HepG2 (cell line): ENCODE data around the gene PLK5. TPM values are rescaled to one million over a fixed set of nuclear protein-coding genes. Genes with fewer than 3 reads are reported as not detected.

Experiments used
- CREM ChIP-seq, 2 experiments: sonication (generic) in 1 of 2; formaldehyde crosslinking in 1 of 2; IDR thresholded peaks; 2 replicates each; pipeline versions ENCODE4 v1.4.0 to v1.6.1; 2016 to 2020; ENCODE audit warnings: antibody characterized with exemption in 1 of 2, mild to moderate bottlenecking in 1 of 2, missing genetic modification reagents in 1 of 2
- GABPB1 ChIP-seq: IDR thresholded peaks from 2 replicates; pipeline ENCODE4 v1.6.1; 2016; ENCODE audit warnings: mild to moderate bottlenecking, missing genetic modification reagents, moderate library complexity, missing compliant biosample characterization
- IRF2 ChIP-seq: IDR thresholded peaks from 2 replicates; pipeline ENCODE4 v1.6.1; 2018; ENCODE audit warnings: missing genetic modification reagents, missing compliant biosample characterization
- ISL2 ChIP-seq: sonication (generic); formaldehyde crosslinking; IDR thresholded peaks from 2 replicates; pipeline ENCODE4 v1.5.0; 2020; ENCODE audit warnings: missing genetic modification reagents
- NRL ChIP-seq: sonication (generic); formaldehyde crosslinking; IDR thresholded peaks from 2 replicates; pipeline ENCODE4 v1.5.0; 2020; ENCODE audit warnings: missing genetic modification reagents, mild to moderate bottlenecking, moderate library complexity, borderline replicate concordance
- PCBP1 ChIP-seq: fragments of 200-400 bp; formaldehyde crosslinking; IDR thresholded peaks from 2 replicates; pipeline ENCODE4 v1.6.1; 2017; ENCODE audit warnings: mild to moderate bottlenecking, low read depth, low read length, borderline replicate concordance
- RAD21 ChIP-seq: fragments of 450-650 bp; formaldehyde crosslinking; IDR thresholded peaks from 2 replicates; pipeline ENCODE4 v1.5.0; 2020; ENCODE audit warnings: mild to moderate bottlenecking
- RBAK ChIP-seq: sonication (generic); formaldehyde crosslinking; IDR thresholded peaks from 2 replicates; pipeline ENCODE4 v1.5.1; 2020; ENCODE audit warnings: mild to moderate bottlenecking, missing genetic modification reagents
- RBM39 ChIP-seq: fragments of 200-400 bp; formaldehyde crosslinking; IDR thresholded peaks from one replicate; pipeline ENCODE4 v1.6.1; 2018; ENCODE audit warnings: antibody characterized with exemption, mild to moderate bottlenecking, low read depth, low read length; ENCODE audit not compliant: poor library complexity, severe bottlenecking
- SPEN ChIP-seq: sonication (generic); formaldehyde crosslinking; IDR thresholded peaks from 2 replicates; pipeline ENCODE4 v1.5.1; 2020; ENCODE audit warnings: low read depth, mild to moderate bottlenecking, missing genetic modification reagents
- TAF15 ChIP-seq: fragments of 200-400 bp; formaldehyde crosslinking; IDR thresholded peaks from one replicate; pipeline ENCODE4 v1.6.1; 2018; ENCODE audit warnings: mild to moderate bottlenecking, low read depth, low read length; ENCODE audit not compliant: poor library complexity, severe bottlenecking
- TCF12 ChIP-seq, 2 experiments: fragments of 450-650 bp in 1 of 2; sonication (generic) in 1 of 2; formaldehyde crosslinking in 1 of 2; IDR thresholded peaks; 2 replicates each; pipeline versions ENCODE4 v1.6.1 to v1.8.0; 2017 to 2022; ENCODE audit warnings: antibody characterized with exemption in 1 of 2, mild to moderate bottlenecking in 1 of 2, missing genetic modification reagents in 1 of 2, moderate library complexity in 1 of 2
- ZBTB20 ChIP-seq: sonication (generic); formaldehyde crosslinking; IDR thresholded peaks from 2 replicates; pipeline ENCODE4 v1.8.1; 2023; ENCODE audit warnings: missing genetic modification reagents, low read depth, mild to moderate bottlenecking, borderline replicate concordance
- ZFP1 ChIP-seq: IDR thresholded peaks from 2 replicates; pipeline ENCODE4 v1.6.1; 2016
- ZIK1 ChIP-seq: sonication (generic); formaldehyde crosslinking; IDR thresholded peaks from 2 replicates; pipeline ENCODE4 v1.5.0; 2020; ENCODE audit warnings: mild to moderate bottlenecking, low read depth, missing genetic modification reagents, borderline replicate concordance
- ZMYM3 ChIP-seq: sonication (generic); formaldehyde crosslinking; IDR thresholded peaks from 2 replicates; pipeline ENCODE4 v1.5.1; 2020; ENCODE audit warnings: mild to moderate bottlenecking, missing genetic modification reagents
- ZNF331 ChIP-seq: sonication (generic); formaldehyde crosslinking; IDR thresholded peaks from 2 replicates; pipeline ENCODE4 v1.4.0; 2020; ENCODE audit warnings: missing genetic modification reagents
- polyA plus RNA-seq, 8 experiments: library from polyadenylated mRNA; depleted of rRNA in 3 of 8; stranded (reverse) in 7 of 8; unstranded in 1 of 8; fragments of >200 nt; fragmentation: Illumina TruSeq in 4 of 8; extraction: Trizol in 4 of 8; gene quantifications; 2 replicates each; pipeline versions ENCODE4 v1.2.1 to v1.2.3, GENCODE V29; 2011 to 2016; ENCODE audit warnings: low read depth in 4 of 8, missing spikeins in 1 of 8, mixed read lengths in 1 of 8; ENCODE audit not compliant: insufficient read depth in 1 of 8
- total RNA-seq, 5 experiments: library from RNA; depleted of rRNA; stranded (reverse); fragments of >200 nt; fragmentation: Illumina TruSeq; extraction: Trizol; gene quantifications; 2 replicates each; pipeline ENCODE4 v1.2.3, GENCODE V29; 2016; ENCODE audit warnings: low read depth in 1 of 5
- TF ChIP-seq, protein P1 (sequence below): sonication (generic); formaldehyde crosslinking; conservative IDR thresholded peaks from 2 replicates; pipeline ENCODE4 v1.8.1; 2023; ENCODE audit warnings: missing genetic modification reagents
- TF ChIP-seq, protein P2 (sequence below): sonication (generic); formaldehyde crosslinking; IDR thresholded peaks from 2 replicates; pipeline ENCODE4 v1.4.0; 2020; ENCODE audit warnings: missing genetic modification reagents
- TF ChIP-seq, protein P3 (sequence below): sonication (generic); formaldehyde crosslinking; conservative IDR thresholded peaks from 2 replicates; pipeline ENCODE4 v1.4.0; 2020; ENCODE audit warnings: missing genetic modification reagents

PLK5 gene
- total and polyA plus RNA-seq, 2 of the 13 experiments (the other 11 are each of a cell fraction or from before 2014, with no cell fraction given): not detected

DNA sequence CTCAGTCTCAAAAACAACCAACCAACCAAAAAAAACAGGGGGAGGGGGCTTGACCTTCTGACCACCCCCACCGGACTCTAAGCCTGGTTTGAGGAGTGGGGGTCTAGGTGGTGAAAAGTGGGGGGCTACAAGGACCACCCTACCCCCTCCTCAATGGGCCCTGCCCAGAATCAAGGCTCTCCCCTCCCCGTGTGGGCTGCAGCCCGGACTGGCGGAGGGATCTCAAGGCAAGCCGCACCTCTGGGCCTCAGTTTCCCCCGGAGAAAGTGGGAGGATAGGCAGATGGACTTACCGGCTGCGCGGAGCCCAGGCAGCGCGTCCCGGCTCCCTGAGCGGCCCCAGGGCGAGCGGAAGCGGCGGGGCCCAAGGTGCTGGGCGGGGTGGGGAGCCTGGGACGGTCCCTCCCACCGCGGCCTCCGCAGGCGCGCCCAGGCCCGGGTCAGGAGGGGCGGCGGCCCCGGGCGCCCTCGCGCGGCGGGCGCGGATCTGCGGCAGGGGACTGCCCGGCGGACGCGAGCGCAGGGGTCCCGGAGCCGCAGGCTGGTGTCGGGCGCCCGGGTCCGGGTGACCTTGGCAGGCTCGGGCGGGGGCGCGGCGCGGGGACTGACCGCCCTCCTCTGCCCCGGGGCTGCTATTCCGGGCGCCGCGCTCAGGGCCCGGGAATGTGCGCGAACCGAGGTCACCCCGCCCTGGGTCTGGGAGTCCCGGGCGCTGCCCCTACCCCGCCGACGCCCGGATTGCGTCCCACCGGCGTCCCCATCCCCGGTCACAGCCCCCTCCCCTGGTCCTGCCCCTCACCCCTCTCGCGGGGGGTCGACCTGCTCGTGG is 11.0 kb upstream of the PLK5 start, which contains the start of gene ADAMTSL5 (continued):
- TF ChIP-seq, protein P1, sequence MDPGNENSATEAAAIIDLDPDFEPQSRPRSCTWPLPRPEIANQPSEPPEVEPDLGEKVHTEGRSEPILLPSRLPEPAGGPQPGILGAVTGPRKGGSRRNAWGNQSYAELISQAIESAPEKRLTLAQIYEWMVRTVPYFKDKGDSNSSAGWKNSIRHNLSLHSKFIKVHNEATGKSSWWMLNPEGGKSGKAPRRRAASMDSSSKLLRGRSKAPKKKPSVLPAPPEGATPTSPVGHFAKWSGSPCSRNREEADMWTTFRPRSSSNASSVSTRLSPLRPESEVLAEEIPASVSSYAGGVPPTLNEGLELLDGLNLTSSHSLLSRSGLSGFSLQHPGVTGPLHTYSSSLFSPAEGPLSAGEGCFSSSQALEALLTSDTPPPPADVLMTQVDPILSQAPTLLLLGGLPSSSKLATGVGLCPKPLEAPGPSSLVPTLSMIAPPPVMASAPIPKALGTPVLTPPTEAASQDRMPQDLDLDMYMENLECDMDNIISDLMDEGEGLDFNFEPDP (CRISPR knock-in tag): no peak
- TF ChIP-seq RBAK (CRISPR knock-in tag) (no peak), ISL2 (CRISPR knock-in tag) (no peak), TCF12 (IDR thresholded peaks at IDR 0.05) (no peak), TCF12 (CRISPR knock-in tag; IDR thresholded peaks at IDR 0.05) (no peak), NRL (CRISPR knock-in tag) (no peak; the same call in 1 of the 2 replicates), SPEN (CRISPR knock-in tag) (peak; percentile 70), RAD21 (CRISPR knock-in tag) (peak; percentile 80), ZFP1 (CRISPR knock-in tag) (no peak), PCBP1 (0 out of 2 replicates have a peak, but pooled peaks have one; percentile 63), ZIK1 (CRISPR knock-in tag) (no peak), CREM (IDR thresholded peaks at IDR 0.05) (no peak), CREM (CRISPR knock-in tag; IDR thresholded peaks at IDR 0.05) (no peak), GABPB1 (CRISPR knock-in tag) (peak; percentile 93), ZNF331 (CRISPR knock-in tag) (no peak), RBM39 (no peak), ZBTB20 (no peak), TAF15 (no peak), ZMYM3 (peak; percentile 99), IRF2 (CRISPR knock-in tag) (0 out of 2 replicates have a peak, but pooled peaks have one; percentile 45)
- TF ChIP-seq, protein P2, sequence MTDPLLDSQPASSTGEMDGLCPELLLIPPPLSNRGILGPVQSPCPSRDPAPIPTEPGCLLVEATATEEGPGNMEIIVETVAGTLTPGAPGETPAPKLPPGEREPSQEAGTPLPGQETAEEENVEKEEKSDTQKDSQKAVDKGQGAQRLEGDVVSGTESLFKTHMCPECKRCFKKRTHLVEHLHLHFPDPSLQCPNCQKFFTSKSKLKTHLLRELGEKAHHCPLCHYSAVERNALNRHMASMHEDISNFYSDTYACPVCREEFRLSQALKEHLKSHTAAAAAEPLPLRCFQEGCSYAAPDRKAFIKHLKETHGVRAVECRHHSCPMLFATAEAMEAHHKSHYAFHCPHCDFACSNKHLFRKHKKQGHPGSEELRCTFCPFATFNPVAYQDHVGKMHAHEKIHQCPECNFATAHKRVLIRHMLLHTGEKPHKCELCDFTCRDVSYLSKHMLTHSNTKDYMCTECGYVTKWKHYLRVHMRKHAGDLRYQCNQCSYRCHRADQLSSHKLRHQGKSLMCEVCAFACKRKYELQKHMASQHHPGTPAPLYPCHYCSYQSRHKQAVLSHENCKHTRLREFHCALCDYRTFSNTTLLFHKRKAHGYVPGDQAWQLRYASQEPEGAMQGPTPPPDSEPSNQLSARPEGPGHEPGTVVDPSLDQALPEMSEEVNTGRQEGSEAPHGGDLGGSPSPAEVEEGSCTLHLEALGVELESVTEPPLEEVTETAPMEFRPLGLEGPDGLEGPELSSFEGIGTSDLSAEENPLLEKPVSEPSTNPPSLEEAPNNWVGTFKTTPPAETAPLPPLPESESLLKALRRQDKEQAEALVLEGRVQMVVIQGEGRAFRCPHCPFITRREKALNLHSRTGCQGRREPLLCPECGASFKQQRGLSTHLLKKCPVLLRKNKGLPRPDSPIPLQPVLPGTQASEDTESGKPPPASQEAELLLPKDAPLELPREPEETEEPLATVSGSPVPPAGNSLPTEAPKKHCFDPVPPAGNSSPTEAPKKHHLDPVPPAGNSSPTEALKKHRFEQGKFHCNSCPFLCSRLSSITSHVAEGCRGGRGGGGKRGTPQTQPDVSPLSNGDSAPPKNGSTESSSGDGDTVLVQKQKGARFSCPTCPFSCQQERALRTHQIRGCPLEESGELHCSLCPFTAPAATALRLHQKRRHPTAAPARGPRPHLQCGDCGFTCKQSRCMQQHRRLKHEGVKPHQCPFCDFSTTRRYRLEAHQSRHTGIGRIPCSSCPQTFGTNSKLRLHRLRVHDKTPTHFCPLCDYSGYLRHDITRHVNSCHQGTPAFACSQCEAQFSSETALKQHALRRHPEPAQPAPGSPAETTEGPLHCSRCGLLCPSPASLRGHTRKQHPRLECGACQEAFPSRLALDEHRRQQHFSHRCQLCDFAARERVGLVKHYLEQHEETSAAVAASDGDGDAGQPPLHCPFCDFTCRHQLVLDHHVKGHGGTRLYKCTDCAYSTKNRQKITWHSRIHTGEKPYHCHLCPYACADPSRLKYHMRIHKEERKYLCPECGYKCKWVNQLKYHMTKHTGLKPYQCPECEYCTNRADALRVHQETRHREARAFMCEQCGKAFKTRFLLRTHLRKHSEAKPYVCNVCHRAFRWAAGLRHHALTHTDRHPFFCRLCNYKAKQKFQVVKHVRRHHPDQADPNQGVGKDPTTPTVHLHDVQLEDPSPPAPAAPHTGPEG (CRISPR knock-in tag): 0 out of 2 replicates have a peak, but pooled peaks have one; percentile 36
- TF ChIP-seq, protein P3, sequence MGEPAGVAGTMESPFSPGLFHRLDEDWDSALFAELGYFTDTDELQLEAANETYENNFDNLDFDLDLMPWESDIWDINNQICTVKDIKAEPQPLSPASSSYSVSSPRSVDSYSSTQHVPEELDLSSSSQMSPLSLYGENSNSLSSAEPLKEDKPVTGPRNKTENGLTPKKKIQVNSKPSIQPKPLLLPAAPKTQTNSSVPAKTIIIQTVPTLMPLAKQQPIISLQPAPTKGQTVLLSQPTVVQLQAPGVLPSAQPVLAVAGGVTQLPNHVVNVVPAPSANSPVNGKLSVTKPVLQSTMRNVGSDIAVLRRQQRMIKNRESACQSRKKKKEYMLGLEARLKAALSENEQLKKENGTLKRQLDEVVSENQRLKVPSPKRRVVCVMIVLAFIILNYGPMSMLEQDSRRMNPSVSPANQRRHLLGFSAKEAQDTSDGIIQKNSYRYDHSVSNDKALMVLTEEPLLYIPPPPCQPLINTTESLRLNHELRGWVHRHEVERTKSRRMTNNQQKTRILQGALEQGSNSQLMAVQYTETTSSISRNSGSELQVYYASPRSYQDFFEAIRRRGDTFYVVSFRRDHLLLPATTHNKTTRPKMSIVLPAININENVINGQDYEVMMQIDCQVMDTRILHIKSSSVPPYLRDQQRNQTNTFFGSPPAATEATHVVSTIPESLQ (CRISPR knock-in tag): no peak
